ENCODE measurements around the gene ATP5F1D. TPM values are rescaled to one million over a fixed set of nuclear protein-coding genes. Genes with fewer than 3 reads are reported as not detected.

The ATP5F1D gene
- total RNA-seq, 2 experiments from 2014 or later = 161 to 180 TPM

DNA sequence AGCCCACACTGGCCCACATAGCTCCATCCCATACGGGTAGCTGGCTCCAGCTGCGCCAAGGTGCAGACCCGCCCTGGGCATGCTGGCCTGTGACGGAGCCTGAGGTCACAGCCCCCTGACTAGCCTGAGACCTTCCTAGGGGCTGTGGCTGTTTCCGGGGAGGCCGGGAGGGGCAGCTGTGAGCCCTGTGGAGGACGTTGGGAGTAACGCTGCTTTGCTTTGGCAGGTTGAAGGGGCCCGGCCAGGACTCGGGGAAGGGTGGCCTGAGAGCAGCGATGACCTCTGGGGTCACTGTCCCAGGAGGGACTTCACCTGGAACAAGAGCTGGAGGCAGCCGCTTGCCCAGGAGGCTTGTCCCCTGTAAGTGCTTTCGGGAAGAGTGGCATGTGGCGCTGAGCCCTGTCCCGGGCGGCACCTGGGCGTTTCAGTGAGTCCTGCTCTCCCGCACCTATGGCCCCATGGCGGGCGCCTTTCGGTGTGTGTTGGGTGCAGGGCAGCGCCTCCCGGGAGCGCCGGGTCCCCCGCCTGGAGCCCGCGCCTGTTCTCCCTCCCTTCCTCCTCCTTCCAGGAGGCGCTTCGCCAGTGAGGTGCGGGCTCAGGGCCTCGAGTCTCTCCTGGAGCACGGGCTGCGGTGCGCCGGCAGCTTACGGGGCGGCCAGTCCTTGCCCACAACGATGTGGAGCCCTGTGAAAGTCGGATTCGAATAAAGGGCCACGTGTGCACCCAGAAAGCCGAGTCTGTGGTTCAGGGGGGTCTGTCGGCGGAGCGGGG is 32.7 kb downstream of the ATP5F1D start:
- CTCF ChIA-PET = interaction anchor here (0.6 to 3.2 kb wide), 2 partner anchors 30 to 208 kb away, joined by 3 to 21 read pairs; no protein-coding TSS in a partner anchor
- Mint-ChIP-seq H3K9me3 (ENCODE audit: low read depth) (no peaks in the 10 kb centered on the region), H3K27ac (peak overlapping the region; percentile 79), H3K4me1 (peaks cover 52% of the 10 kb centered on the region), H3K27me3 (no peaks in the 10 kb centered on the region), H3K36me3 (ENCODE audit: low read depth) (peaks cover 64% of the 10 kb centered on the region), H3K4me3 (peak overlapping the region; percentile 83)
- POLR2A ChIA-PET = no interaction called here
- intact Hi-C loops (cut with DNase I, micrococcal nuclease) = loop anchor here in 1 of 2 experiments (2.0 kb wide), 1 partner anchor 319 kb away; the partner anchor contains the start of gene MBD3
- DNase-seq (no peak), ATAC-seq (no peak)

DNA sequence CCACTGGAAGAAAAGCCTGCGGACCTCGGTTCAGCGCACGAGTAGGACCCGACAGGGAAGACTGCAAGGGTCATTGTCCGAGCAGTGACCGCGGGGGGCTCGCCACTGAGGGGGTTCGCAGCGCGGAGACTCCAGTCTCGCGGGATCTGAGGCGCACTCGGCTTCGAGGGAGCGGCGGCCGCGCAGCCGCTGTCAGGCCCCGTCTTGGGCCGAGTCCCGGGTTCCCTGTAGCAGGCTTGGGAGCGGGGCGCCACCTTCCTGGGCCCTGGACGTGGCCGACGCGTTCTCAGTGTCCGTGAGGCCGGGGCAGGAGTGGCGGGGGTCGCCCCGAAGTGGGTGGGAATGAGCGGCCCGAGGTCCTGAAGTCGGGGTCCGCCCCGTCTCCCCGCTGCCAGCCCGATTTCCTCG is 33.3 kb downstream of the ATP5F1D start:
- Mint-ChIP-seq H3K4me3 (peak overlapping the region; percentile 83), H3K4me1 (peaks cover 56% of the 10 kb centered on the region), H3K27ac (peak overlapping the region; percentile 79), H3K9me3 (ENCODE audit: low read depth) (no peaks in the 10 kb centered on the region), H3K27me3 (no peaks in the 10 kb centered on the region), H3K36me3 (ENCODE audit: low read depth) (peaks cover 65% of the 10 kb centered on the region)
- no peak for ATAC-seq
- intact Hi-C loops (cut with DNase I, micrococcal nuclease) = loop anchor here (1.0 to 5.0 kb wide), 15 partner anchors 14 to 612 kb away; partner anchors contain the start of genes DAZAP1 (in 2 of the 2), NDUFS7 (in 2 of the 2), MBD3 (in 1 of the 2) and PCSK4 (in 1 of the 2)
- ChIA-PET CTCF (interaction anchor here (0.6 to 1.0 kb wide), 2 partner anchors 8 to 31 kb away, joined by 3 to 12 read pairs; no protein-coding TSS in a partner anchor), POLR2A (interaction anchor here (0.7 to 1.0 kb wide), 5 partner anchors 8 to 167 kb away, joined by 3 to 5 read pairs (median 3); no protein-coding TSS in a partner anchor)
- no peak for DNase-seq

DNA sequence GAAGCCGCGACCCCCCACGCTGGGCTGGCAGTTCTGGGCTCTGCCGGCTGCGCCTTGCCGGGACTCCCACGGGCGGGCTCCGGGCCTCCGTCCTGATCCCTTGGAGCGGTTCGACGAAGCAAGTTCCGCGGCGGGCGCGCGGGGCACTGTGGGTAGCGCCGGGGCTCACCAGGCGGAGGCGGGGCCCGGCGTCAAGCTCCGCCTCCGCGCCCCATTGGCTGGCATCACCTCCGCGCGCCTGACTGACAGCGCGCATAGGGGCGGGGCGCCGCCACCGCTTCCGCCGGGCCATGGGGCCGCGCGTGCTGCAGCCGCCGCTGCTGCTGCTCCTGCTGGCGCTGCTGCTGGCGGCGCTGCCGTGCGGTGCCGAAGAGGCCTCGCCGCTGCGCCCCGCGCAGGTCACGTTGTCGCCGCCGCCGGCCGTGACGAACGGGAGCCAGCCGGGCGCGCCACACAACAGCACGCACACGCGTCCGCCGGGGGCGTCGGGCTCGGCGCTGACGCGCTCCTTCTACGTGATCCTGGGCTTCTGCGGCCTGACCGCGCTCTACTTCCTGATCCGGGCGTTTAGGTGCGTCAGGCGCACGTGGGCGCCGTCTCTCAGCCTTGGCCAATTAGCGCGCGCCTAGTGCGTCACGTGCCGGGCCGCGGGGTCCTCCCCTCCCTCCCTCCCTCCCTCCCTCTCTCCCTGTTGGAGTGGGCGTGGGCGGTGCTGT is 33.9 kb downstream of the ATP5F1D start, which contains the start of gene FAM174C:
Gene FAM174C, plus strand, starts transcription at position 271 of the 716 bp plus-strand sequence. Its CDS starts 20 bp downstream, at position 291.
- Mint-ChIP-seq H3K4me3 (peak within 1 kb of the TSS; percentile 83), H3K36me3 (ENCODE audit: low read depth) (peaks cover 65% of the 10 kb centered on the region), H3K9me3 (ENCODE audit: low read depth) (no peaks in the 10 kb centered on the region), H3K27ac (peak within 1 kb of the TSS; percentile 95), H3K27me3 (no peaks in the 10 kb centered on the region), H3K4me1 (peaks cover 54% of the 10 kb centered on the region)
- intact Hi-C loops (cut with DNase I, micrococcal nuclease) = loop anchor here (1.0 to 5.0 kb wide), 15 partner anchors 14 to 612 kb away; partner anchors contain the start of genes DAZAP1 (in 2 of the 2), NDUFS7 (in 2 of the 2), MBD3 (in 1 of the 2) and PCSK4 (in 1 of the 2)
- POLR2A ChIA-PET = interaction anchor here (0.7 to 1.0 kb wide), 5 partner anchors 9 to 167 kb away, joined by 3 to 5 read pairs (median 3); no protein-coding TSS in a partner anchor
- ATAC-seq = peak; percentile 82
- CTCF ChIA-PET = interaction anchor here (0.6 to 1.0 kb wide), 2 partner anchors 9 to 31 kb away, joined by 3 to 12 read pairs; no protein-coding TSS in a partner anchor
- DNase-seq = peak; percentile 99

DNA sequence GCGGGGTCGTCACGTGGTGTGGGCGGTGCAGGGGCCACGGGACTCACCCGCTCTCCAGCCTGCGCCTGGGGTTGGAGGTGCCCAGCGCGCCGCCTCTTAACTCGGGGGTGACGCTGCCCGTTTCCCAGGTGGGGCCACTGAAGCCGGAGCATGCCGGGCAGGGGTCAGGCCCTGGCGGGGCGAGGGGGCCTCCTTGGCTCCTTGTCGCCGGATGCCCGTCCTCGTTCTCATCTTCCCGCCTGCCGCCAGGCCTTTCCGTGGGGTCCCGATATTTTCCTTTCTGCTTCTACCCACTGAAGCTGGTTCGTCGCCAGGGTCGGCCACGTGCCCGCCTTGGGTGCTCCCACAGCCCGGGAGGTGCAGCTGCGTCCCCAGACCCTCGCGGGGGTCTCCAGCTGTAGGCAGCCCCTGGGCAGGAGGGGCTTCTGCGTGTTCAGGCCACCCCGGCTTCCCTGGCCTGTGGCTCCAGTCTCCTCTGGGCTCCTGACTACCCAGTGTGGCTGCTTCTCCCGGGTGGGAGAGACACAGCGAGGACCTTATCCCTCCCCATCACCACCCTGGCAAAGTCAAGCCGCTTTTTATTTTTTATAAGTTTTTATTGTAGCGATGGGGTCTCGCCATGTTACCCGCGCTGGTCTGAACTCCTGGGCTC is 34.6 kb downstream of the ATP5F1D start:
- Mint-ChIP-seq H3K4me1 (peaks cover 48% of the 10 kb centered on the region), H3K9me3 (ENCODE audit: low read depth) (no peaks in the 10 kb centered on the region), H3K27ac (peak overlapping the region; percentile 95), H3K4me3 (peak overlapping the region; percentile 83), H3K27me3 (no peaks in the 10 kb centered on the region), H3K36me3 (ENCODE audit: low read depth) (peaks cover 59% of the 10 kb centered on the region)
- POLR2A ChIA-PET = no interaction called here
- no peak for ATAC-seq
- no peak for DNase-seq
- CTCF ChIA-PET = no interaction called here
- intact Hi-C loops (cut with DNase I, micrococcal nuclease) = loop anchor here (1.0 to 5.0 kb wide), 15 partner anchors 15 to 613 kb away; partner anchors contain the start of genes DAZAP1 (in 2 of the 2), NDUFS7 (in 2 of the 2), MBD3 (in 1 of the 2) and PCSK4 (in 1 of the 2)

DNA sequence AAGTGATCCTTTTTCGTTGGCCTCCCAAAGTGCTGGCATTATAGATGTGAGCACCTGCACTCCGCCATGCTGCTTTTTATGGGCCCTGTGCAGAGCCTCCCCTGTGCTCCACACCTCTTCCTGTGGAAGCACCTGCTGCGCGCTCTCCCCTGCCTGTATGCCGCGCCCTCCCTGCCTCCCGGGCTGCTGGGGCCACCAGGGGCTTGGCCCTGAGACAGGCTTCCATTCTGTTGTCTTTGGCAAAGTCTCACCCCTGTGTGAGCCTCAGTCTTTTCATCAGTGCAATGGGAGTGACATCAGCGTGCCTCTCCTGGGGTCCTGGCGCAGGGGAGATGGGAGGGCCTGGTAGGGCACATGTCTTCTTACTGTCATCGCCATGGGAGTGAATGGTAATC is 35.1 kb downstream of the ATP5F1D start:
- H3K36me3 Mint-ChIP-seq (ENCODE audit: low read depth) = peaks cover 54% of the 10 kb centered on the region
- ChIA-PET POLR2A (no interaction called here), CTCF (interaction anchor here (1.4 kb wide), 1 partner anchor 11 kb away, joined by 3 read pairs; no protein-coding TSS in a partner anchor)
- ATAC-seq = peak; percentile 7
- DNase-seq = peak; percentile 65
- peaks cover 42% of the 10 kb centered on the region for H3K4me1 Mint-ChIP-seq
- H3K4me3 Mint-ChIP-seq = peak overlapping the region; percentile 83
- intact Hi-C loops (cut with DNase I, micrococcal nuclease) = loop anchor here in 1 of 2 experiments (5.0 kb wide), 3 partner anchors 81 to 131 kb away; partner anchors contain the start of genes DAZAP1 and NDUFS7
- H3K27ac Mint-ChIP-seq = peak overlapping the region; percentile 95
- no peaks in the 10 kb centered on the region for H3K27me3 Mint-ChIP-seq
- no peaks in the 10 kb centered on the region for H3K9me3 Mint-ChIP-seq (ENCODE audit: low read depth)

DNA sequence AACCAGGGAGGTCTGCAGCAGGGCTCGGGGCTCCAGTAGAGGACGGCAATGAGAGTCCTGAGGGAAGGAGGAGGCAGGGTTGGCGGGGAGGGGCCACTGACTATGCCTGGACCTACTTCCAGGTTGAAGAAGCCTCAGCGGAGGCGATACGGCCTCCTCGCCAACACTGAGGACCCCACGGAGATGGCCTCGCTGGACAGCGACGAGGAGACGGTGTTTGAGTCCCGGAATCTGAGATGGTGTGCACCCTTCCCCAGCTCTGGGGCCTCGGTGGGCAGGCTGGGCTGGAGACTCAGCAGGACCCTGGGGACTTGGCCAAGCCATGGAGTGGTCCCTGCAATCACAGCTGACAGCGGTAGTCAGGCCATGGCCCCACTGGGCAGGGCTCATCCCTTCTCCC is 35.5 kb downstream of the ATP5F1D start:
- POLR2A ChIA-PET = interaction anchor here (0.9 kb wide), 1 partner anchor 8 kb away, joined by 3 read pairs; the partner anchor contains the start of gene CIRBP
- peak overlapping the region; percentile 83 for H3K4me3 Mint-ChIP-seq
- H3K27ac Mint-ChIP-seq = peak overlapping the region; percentile 95
- peaks cover 50% of the 10 kb centered on the region for H3K36me3 Mint-ChIP-seq (ENCODE audit: low read depth)
- H3K27me3 Mint-ChIP-seq = no peaks in the 10 kb centered on the region
- no peak for DNase-seq
- intact Hi-C loops (cut with DNase I, micrococcal nuclease) = loop anchor here in 1 of 2 experiments (5.0 kb wide), 3 partner anchors 80 to 130 kb away; partner anchors contain the start of genes DAZAP1 and NDUFS7
- peaks cover 38% of the 10 kb centered on the region for H3K4me1 Mint-ChIP-seq
- H3K9me3 Mint-ChIP-seq (ENCODE audit: low read depth) = no peaks in the 10 kb centered on the region
- ATAC-seq = no peak
- CTCF ChIA-PET = interaction anchor here (1.4 kb wide), 1 partner anchor 10 kb away, joined by 3 read pairs; no protein-coding TSS in a partner anchor

DNA sequence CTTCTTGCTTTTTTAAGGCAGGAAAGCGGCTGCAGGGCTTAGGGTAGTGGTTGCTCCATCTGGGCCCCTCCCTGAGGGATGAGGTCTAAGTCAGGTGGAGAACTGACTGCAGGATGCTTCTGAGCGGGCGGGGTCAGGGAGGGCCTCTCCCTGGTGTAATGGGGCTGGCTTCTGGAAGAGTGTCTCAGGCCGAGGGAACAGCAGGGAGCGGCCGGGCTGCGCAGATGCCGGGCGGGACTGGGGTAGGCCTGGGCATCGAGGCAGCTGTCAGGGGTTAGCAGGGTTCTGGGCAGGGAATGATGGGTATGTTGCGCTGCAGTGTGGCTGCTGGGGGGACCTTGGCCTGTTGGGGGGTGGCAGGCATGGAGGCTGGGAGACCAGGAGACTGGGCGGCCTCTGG is 36.5 kb downstream of the ATP5F1D start:
- DNase-seq = no peak
- Mint-ChIP-seq H3K27ac (peak overlapping the region; percentile 13), H3K4me3 (peak overlapping the region; percentile 15), H3K36me3 (ENCODE audit: low read depth) (peaks cover 41% of the 10 kb centered on the region), H3K9me3 (ENCODE audit: low read depth) (no peaks in the 10 kb centered on the region), H3K27me3 (no peaks in the 10 kb centered on the region), H3K4me1 (peaks cover 29% of the 10 kb centered on the region)
- ChIA-PET POLR2A (interaction anchor here (0.9 kb wide), 1 partner anchor 9 kb away, joined by 3 read pairs; the partner anchor contains the start of gene CIRBP), CTCF (interaction anchor here (1.4 kb wide), 1 partner anchor 9 kb away, joined by 3 read pairs; no protein-coding TSS in a partner anchor)
- no peak for ATAC-seq
- intact Hi-C loops (cut with DNase I, micrococcal nuclease) = loop anchor here (2.0 to 5.0 kb wide), 4 partner anchors 79 to 235 kb away; partner anchors contain the start of genes ADAMTSL5 (in 1 of the 2), DAZAP1 (in 1 of the 2) and NDUFS7 (in 1 of the 2)

DNA sequence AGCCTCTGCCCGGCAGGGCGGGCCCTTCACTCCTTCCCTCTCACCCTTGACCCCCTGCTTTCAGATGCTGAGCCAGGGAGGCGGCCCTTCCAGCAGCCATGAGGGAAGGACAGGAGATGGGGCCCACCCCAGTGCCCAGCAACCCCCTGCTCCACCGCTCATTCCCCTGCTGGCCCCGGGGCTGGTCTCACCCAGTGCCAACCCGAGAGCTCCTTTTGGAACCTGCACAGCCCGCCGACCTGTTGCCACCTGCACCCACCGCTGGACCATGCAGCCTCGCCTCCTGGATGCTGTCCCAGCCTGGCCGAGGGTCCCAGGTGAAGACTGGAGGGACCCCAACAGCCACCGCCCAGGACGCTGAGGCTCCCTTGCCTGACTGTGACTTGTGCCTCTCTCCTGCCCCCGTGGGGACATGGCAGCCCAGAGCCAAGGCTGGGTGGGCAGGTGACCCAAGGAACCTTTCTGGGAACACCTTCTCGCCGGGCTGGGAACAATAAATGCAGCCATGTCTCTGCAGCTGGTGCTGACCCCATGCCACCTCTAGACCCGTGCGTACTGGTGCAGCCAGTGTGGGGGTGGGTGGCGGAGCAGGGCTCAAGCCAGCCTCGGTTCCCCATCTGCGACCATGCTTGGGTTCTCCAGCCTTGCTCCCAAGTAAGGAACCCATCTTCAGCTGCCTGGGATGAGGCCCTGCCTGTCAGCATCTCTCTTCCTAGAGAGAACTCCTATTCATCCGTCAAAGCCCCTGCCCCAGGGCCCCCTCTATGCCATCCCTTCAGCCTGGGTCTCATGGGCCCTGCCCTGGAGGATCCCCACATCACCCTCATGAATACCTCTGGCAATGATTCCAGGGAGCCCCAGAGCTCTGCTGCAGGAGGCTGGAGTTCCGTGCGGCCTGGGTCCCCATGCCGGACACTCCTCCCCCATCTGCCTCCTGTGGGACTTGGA is 37.4 kb downstream of the ATP5F1D start:
- Mint-ChIP-seq H3K36me3 (ENCODE audit: low read depth) (peaks cover 31% of the 10 kb centered on the region), H3K9me3 (ENCODE audit: low read depth) (no peaks in the 10 kb centered on the region), H3K27ac (no peak overlapping the region), H3K27me3 (peaks cover 2% of the 10 kb centered on the region), H3K4me3 (no peak overlapping the region), H3K4me1 (peaks cover 21% of the 10 kb centered on the region)
- ATAC-seq (no peak), DNase-seq (no peak)
- CTCF ChIA-PET = interaction anchor here (0.6 to 1.5 kb wide), 10 partner anchors 12 to 855 kb away, joined by 3 to 5 read pairs (median 3); no protein-coding TSS in a partner anchor
- POLR2A ChIA-PET = interaction anchor here (0.6 to 1.6 kb wide), 2 partner anchors 10 to 93 kb away, joined by 7 to 8 read pairs; partner anchors contain the start of gene CIRBP
- intact Hi-C loops (cut with DNase I, micrococcal nuclease) = loop anchor here (1.0 to 5.0 kb wide), 5 partner anchors 78 to 234 kb away; partner anchors contain the start of genes NDUFS7 (in 2 of the 2), ADAMTSL5 (in 1 of the 2) and DAZAP1 (in 1 of the 2)

DNA sequence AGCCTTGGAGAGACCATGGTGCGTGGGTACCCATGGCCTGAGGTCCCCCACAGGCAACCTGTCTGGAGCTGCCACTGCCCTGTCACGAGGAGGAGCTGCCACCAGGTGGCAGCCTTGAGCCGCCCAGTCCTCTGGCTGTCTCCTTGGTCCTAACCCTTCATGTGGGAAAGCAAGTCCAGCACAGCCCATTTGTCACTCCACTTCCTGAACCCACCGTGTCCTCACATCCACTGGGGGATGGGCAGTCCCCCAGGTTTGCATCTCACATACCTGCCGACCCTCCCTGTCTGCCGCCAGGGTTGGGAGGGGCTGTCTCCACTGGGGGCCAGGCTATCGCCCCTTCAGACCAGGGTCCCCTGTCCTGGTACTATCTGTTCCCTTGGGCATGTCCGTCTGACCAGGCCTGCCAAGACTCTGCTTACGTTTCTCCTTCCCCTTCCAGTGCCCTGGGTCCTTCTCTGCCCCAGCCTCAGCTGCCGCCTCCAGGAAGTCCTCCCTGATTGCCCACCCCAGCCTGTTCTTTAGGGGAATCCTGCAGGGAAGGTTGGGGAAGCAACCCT is 38.3 kb downstream of the ATP5F1D start:
- Mint-ChIP-seq H3K4me3 (no peak overlapping the region), H3K36me3 (ENCODE audit: low read depth) (peaks cover 25% of the 10 kb centered on the region), H3K27ac (no peak overlapping the region), H3K4me1 (peaks cover 17% of the 10 kb centered on the region), H3K9me3 (ENCODE audit: low read depth) (no peaks in the 10 kb centered on the region), H3K27me3 (peaks cover 10% of the 10 kb centered on the region)
- ATAC-seq (peak; percentile 21), DNase-seq (peak; percentile 89)
- CTCF ChIA-PET = interaction anchor here (0.6 to 1.5 kb wide), 10 partner anchors 11 to 854 kb away, joined by 3 to 5 read pairs (median 3); no protein-coding TSS in a partner anchor
- POLR2A ChIA-PET = interaction anchor here (0.6 to 1.6 kb wide), 3 partner anchors 11 to 92 kb away, joined by 3 to 8 read pairs (median 7); partner anchors contain the start of gene CIRBP
- intact Hi-C loops (cut with DNase I, micrococcal nuclease) = loop anchor here (1.0 to 5.0 kb wide), 5 partner anchors 77 to 233 kb away; partner anchors contain the start of genes NDUFS7 (in 2 of the 2), ADAMTSL5 (in 1 of the 2) and DAZAP1 (in 1 of the 2)
